Gastrocnemius medialis (tissue), 4 donors: Measurements from ENCODE around the gene FRMD5. TPM values are rescaled to one million over a fixed set of nuclear protein-coding genes. Genes with fewer than 3 reads are reported as not detected.
"Not testable (repeated sequence)": the region's sequence is repeated elsewhere in the genome, so short reads cannot be mapped to it uniquely, and the experiment has no call there.

Source experiments
- ATAC-seq, 2 donors: fragments of 150-250 bp; one replicate each; pipeline ENCODE4 v1.9.1; 2016
- DNase-seq, 2 donors: peaks; one replicate each; pipeline ENCODE4 v3.0.0-alpha.2; 2019
- H3K27ac ChIP-seq, 4 donors: fragments of 200-600 bp; sonication (generic); 1 replicate in 1 of 4; 2 replicates in 3 of 4; pipeline ENCODE4 v1.5.1; 2016 to 2018; ENCODE audit warnings: mild to moderate bottlenecking in 2 of 4, moderate library complexity in 1 of 4
- H3K27me3 ChIP-seq, 3 donors: fragments of 200-600 bp; sonication (generic) in 2 of 3; 1 replicate in 1 of 3; 2 replicates in 2 of 3; pipeline versions ENCODE4 v1.5.1 to v1.6.0; 2016 to 2019; ENCODE audit warnings: mild to moderate bottlenecking in 1 of 3, moderate library complexity in 1 of 3
- H3K36me3 ChIP-seq, 2 donors: fragments of 200-600 bp; sonication (generic) in 1 of 2; one replicate each; pipeline ENCODE4 v1.5.1; 2017 to 2018
- H3K4me1 ChIP-seq, 2 donors: fragments of 200-600 bp; sonication (generic) in 1 of 2; one replicate each; pipeline ENCODE4 v1.5.1; 2016 to 2017; ENCODE audit warnings: mild to moderate bottlenecking in 2 of 2
- H3K4me3 ChIP-seq, 4 donors: fragments of 200-600 bp; sonication (generic) in 3 of 4; 1 replicate in 1 of 4; 2 replicates in 3 of 4; pipeline ENCODE4 v1.5.1; 2016 to 2019; ENCODE audit warnings: mild to moderate bottlenecking in 2 of 4
- H3K9me3 ChIP-seq, 3 donors: fragments of 200-600 bp; sonication (generic) in 2 of 3; 1 replicate in 1 of 3; 2 replicates in 2 of 3; pipeline ENCODE4 v1.5.1; 2016 to 2019
- CTCF ChIP-seq, 5 experiments: fragments of 450-650 bp in 3 of 5; fragments of 200-600 bp in 2 of 5; sonication (generic) in 2 of 5; IDR thresholded peaks in 4 of 5; conservative IDR thresholded peaks in 1 of 5; 1 replicate in 4 of 5; 2 replicates in 1 of 5; pipeline ENCODE4 v1.5.1; 2016 to 2019; ENCODE audit warnings: antibody characterized with exemption in 5 of 5, mild to moderate bottlenecking in 3 of 5, moderate library complexity in 3 of 5
- POLR2A ChIP-seq, 2 donors: fragments of 450-650 bp; IDR thresholded peaks; one replicate each; pipeline ENCODE4 v1.6.1; 2017; ENCODE audit warnings: antibody characterized with exemption in 2 of 2, mild to moderate bottlenecking in 2 of 2, moderate library complexity in 2 of 2
- in situ Hi-C, 4 donors: fragments of 200-750 bp; cut with MboI; loops; one replicate each; pipeline versions ENCODE4 v1.15.0 to v1.8.0; 2017; ENCODE audit warnings: low sequenced_read_pairs in 4 of 4
- intact Hi-C: fragments of 100-400 bp; cut with DNase I; formaldehyde crosslinking; loops from one replicate; pipeline ENCODE4 v1.15.1; 2023; ENCODE audit warnings: low total_unique reads
- total RNA-seq, 4 donors: library from RNA; depleted of rRNA; stranded (reverse); fragments of >200 nt; gene quantifications; one replicate each; pipeline versions ENCODE4 v1.1.0 to v1.2.3, GENCODE V29; 2016

FRMD5 gene
- total RNA-seq, 4 donors from 2014 or later: 0.04 TPM; not detected in 3

GRCh38 chr15:43871835-43872234 lies 323.2 kb downstream of the FRMD5 start:
- no peaks in the 10 kb centered on the region for H3K36me3 ChIP-seq
- H3K9me3 ChIP-seq: no peaks in the 10 kb centered on the region
- no peaks in the 10 kb centered on the region for H3K27me3 ChIP-seq
- H3K4me3 ChIP-seq: no peak overlapping the region
- no peak overlapping the region for H3K27ac ChIP-seq
- DNase-seq: no peak
- in situ Hi-C loops: no loop called here
- intact Hi-C loops: no loop called here
- H3K4me1 ChIP-seq: no peaks in the 10 kb centered on the region
- no peak for ATAC-seq
- TF ChIP-seq POLR2A (IDR thresholded peaks at IDR 0.05) (no peak), CTCF (IDR thresholded peaks at IDR 0.05 in 4 of 5, conservative IDR thresholded peaks at IDR 0.05 in 1 of 5) (no peak)

GRCh38 chr15:43868406-43868805 lies 326.7 kb downstream of the FRMD5 start:
- DNase-seq (no peak), ATAC-seq (no peak)
- Histone ChIP-seq H3K27me3 (no peaks in the 10 kb centered on the region), H3K4me1 (no peaks in the 10 kb centered on the region), H3K9me3 (no peaks in the 10 kb centered on the region), H3K36me3 (no peaks in the 10 kb centered on the region), H3K4me3 (no peak overlapping the region), H3K27ac (no peak overlapping the region)
- in situ Hi-C loops (no loop called here), intact Hi-C loops (no loop called here)
- TF ChIP-seq CTCF (IDR thresholded peaks at IDR 0.05 in 4 of 5, conservative IDR thresholded peaks at IDR 0.05 in 1 of 5) (no peak), POLR2A (IDR thresholded peaks at IDR 0.05) (no peak)

- Histone ChIP-seq H3K4me3 (no peak overlapping the region), H3K36me3 (no peaks in the 10 kb centered on the region), H3K4me1 (no peaks in the 10 kb centered on the region), H3K9me3 (no peaks in the 10 kb centered on the region), H3K27me3 (no peaks in the 10 kb centered on the region), H3K27ac (no peak overlapping the region)
- no peak for TF ChIP-seq POLR2A (IDR thresholded peaks at IDR 0.05)
- DNase-seq: no peak
- intact Hi-C loops (no loop called here), in situ Hi-C loops (no loop called here)
- no peak for ATAC-seq
Measured at GRCh38 chr15:43867096-43867495, 328.0 kb downstream of the FRMD5 start.

GRCh38 chr15:43866636-43867035 lies 328.4 kb downstream of the FRMD5 start:
- intact Hi-C loops, H3K36me3 ChIP-seq, H3K27ac ChIP-seq, ATAC-seq, in situ Hi-C loops, H3K9me3 ChIP-seq, DNase-seq, H3K4me1 ChIP-seq, H3K4me3 ChIP-seq, H3K27me3 ChIP-seq: not testable (repeated sequence)

- H3K27me3 ChIP-seq: no peaks in the 10 kb centered on the region
- TF ChIP-seq POLR2A (IDR thresholded peaks at IDR 0.05) (no peak), CTCF (IDR thresholded peaks at IDR 0.05 in 4 of 5, conservative IDR thresholded peaks at IDR 0.05 in 1 of 5) (no peak)
- no peak overlapping the region for H3K27ac ChIP-seq
- no peak overlapping the region for H3K4me3 ChIP-seq
- H3K9me3 ChIP-seq: no peaks in the 10 kb centered on the region
- no peaks in the 10 kb centered on the region for H3K36me3 ChIP-seq
- intact Hi-C loops: no loop called here
- no peaks in the 10 kb centered on the region for H3K4me1 ChIP-seq
- in situ Hi-C loops: no loop called here
- ATAC-seq (no peak), DNase-seq (no peak)
Measured at GRCh38 chr15:43859546-43859945, 335.5 kb downstream of the FRMD5 start.

- DNase-seq: no peak
- no peak overlapping the region for H3K27ac ChIP-seq
- no peaks in the 10 kb centered on the region for H3K9me3 ChIP-seq
- in situ Hi-C loops: no loop called here
- intact Hi-C loops: no loop called here
- no peaks in the 10 kb centered on the region for H3K27me3 ChIP-seq
- H3K4me1 ChIP-seq: no peaks in the 10 kb centered on the region
- TF ChIP-seq CTCF (IDR thresholded peaks at IDR 0.05 in 4 of 5, conservative IDR thresholded peaks at IDR 0.05 in 1 of 5) (no peak), POLR2A (IDR thresholded peaks at IDR 0.05) (no peak)
- no peak overlapping the region for H3K4me3 ChIP-seq
- ATAC-seq: no peak
- no peaks in the 10 kb centered on the region for H3K36me3 ChIP-seq
Measured at GRCh38 chr15:43854801-43855200, 340.3 kb downstream of the FRMD5 start.
